Inflammatory macrophage treated with lipopolysaccharide for 1 hour (primary cell): ENCODE results near the gene ZNF684.
A peak's percentile ranks its signal among the peaks of the same experiment; 100 is the strongest.
"Not testable (repeated sequence)": the region's sequence is repeated elsewhere in the genome, so short reads cannot be mapped to it uniquely, and the experiment has no call there.

Experiments used
- DNase-seq, 2 donors: peaks; one replicate each; pipeline ENCODE4 v3.0.0-alpha.2; 2020 to 2022

The ZNF684 gene

DNA sequence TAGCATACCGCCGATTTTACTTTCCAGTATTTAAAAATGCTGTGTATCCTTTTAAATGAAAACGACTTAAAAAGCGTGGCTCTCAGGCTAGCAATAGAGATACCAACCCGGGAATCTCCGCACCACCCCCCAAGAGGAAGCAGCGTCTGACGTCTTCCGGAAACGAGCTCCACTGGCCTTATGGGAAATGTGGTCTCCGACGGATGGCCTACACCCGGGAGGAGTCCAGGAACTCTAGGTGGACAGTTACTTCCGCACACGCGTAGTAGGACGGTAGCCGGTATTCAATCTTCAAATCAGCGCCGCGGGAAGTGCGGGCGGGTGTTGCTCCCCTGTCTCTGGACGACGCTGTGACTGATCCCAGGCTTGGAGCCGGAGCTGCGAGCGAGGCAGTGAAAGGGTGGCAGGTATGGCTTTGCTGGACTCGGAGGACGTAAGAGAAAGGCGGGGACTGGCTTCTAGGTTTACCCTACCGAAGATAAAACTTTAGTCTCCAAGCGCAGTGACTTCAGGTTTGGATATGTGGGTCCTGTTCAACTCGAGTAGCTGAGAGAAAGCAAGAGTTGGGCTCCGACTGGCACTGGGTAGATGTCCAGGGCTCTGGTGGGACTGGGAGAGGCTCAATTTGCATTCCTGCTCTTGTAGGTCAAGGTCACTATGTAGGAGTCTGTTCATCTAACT, at the start of gene ZNF684:
Gene ZNF684, plus strand, starts transcription at position 257 of the 681 bp plus-strand sequence. CDS start 1,530 bp downstream, outside the sequence.
- DNase-seq, result peak; percentile 96 to 98

- DNase-seq, result no peak
These were observed 36.0 kb upstream of the ZNF684 start for GRCh38 chr1:40495315-40495903.

DNA sequence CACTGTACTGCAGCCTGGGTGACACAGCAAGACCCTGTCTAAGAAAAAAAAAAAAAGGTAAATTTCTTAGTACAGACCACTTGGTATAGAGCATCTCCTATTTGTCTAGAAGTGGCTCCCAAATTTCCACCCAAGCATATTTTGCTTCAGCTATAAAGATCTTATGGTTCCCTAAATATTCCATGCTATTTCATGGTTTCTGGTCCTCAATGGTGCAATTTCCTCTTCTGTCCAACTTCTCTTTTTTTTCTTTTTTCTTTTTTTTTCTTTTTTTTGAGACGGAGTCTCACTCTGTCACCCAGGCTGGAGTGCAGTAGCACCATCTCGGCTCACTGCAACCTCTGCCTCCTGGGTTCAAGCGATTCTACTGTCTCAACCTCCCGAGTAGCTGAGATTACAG, 28.8 kb upstream of the ZNF684 start:
- peak; percentile 16 to 39 for DNase-seq

GRCh38 chr1:40507973-40508372, 23.5 kb upstream of the ZNF684 start:
- no peak for DNase-seq

GRCh38 chr1:40508375-40509341, 22.8 kb upstream of the ZNF684 start, which contains the start of gene EXO5:
EXO5 (plus strand) TSS chr1:40508767; CDS start chr1:40514545, 5,778 bp downstream.
- DNase-seq, result peak; percentile 79 to 82

DNA sequence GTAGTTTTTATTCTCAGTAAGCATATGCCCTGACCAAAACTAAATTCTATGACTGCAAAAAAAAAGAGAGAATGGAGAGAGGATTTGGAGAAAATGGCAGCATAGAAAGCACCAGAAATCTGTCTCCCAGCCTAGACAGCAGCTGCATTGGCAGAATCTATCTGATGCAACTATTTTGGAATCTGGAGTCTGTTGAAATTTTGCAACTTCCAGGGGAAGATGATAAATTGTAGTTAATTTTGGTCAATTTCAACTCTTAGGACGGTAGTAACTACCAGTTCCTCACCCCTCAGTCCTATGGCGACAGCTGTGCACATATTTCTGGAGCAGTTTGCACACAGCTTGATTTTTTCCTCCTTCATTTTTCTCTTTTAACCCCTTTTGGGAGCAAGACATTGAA, 11.9 kb upstream of the ZNF684 start:
- DNase-seq, result no peak

GRCh38 chr1:40530735-40531380, 579 bp upstream of the ZNF684 start:
- DNase-seq, result peak; percentile 51 to 56

GRCh38 chr1:40532062-40532389, 589 bp downstream of the ZNF684 start:
- DNase-seq, result no peak

- DNase-seq, result peak; percentile 40 to 75
These were observed 1.5 kb downstream of the ZNF684 start for GRCh38 chr1:40532844-40533424.

DNA sequence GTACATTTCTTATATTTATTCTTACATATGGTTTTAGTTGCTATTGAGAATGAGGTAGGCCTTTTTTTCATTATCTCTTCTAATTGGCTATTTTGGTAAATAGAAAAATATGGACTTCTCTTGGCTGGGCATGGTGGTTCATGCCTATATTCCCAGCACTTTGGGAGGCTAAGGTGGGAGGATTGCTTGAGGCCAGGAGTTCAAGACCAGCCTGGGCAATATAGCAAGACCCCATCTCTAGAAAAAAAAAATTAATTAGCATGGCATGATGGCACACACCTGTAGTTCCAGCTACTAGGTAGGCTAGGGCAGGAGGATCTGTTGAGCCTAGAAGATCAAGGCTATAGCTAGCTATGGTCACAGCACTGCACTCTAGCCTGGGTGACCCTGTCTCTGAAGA, 3.2 kb downstream of the ZNF684 start:
- no peak for DNase-seq

DNA sequence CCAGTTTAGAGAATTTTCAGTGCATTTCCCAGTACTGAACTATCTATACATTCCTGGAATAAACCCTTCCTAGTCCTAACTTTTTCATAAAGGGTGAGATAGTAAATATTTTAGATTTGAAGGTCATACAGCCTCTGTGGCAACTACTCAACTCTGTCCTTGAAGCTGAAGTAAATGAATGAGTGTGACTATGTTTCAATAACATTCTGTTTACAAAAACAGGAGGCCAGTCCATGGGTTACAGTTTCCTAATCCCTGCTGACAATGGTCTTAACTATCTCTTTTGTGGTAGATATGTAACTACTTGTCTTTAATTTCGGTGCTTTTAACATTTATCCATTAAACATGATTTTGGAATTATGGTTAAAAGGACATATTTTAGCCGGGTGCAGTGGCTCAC, 4.3 kb downstream of the ZNF684 start:
- DNase-seq, result no peak

- DNase-seq, result peak; percentile 45 to 70
These were observed 7.9 kb downstream of the ZNF684 start for GRCh38 chr1:40539338-40539737.

DNA sequence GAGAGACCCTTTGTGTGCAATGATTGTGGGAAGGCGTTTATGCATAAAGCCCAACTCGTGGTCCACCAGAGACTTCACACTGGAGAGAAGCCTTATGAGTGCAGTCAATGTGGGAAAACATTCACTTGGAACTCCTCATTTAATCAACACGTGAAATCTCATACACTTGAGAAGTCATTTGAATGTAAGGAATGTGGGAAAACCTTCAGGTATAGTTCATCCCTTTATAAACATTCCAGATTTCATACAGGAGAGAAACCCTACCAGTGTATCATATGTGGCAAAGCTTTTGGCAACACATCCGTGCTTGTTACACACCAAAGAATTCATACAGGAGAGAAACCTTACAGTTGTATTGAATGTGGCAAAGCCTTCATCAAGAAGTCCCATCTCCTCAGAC, 15.5 kb downstream of the ZNF684 start:
- no peak for DNase-seq

- DNase-seq, result no peak
These were observed 21.6 kb downstream of the ZNF684 start for GRCh38 chr1:40553017-40553416.

- DNase-seq, result not testable (repeated sequence)
These were observed 23.4 kb downstream of the ZNF684 start for GRCh38 chr1:40554807-40555206.

GRCh38 chr1:40556121-40556520, 24.7 kb downstream of the ZNF684 start:
- DNase-seq, result no peak

DNA sequence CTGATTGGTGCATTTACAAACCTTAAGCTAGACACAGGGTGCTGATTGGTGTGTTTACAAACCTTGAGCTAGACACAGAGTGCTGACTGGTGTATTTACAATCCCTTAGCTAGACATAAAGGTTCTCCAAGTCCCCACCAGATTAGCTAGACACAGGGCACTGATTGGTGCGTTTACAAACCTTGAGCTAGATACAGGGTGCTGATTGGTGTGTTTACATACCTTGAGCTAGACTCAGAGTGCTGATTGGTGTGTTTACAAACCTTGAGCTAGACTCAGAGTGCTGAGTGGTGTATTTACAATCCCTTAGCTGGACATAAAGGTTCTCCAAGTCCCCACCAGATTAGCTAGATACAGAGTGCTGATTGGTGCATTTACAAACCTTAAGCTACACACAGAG, 26.8 kb downstream of the ZNF684 start:
- not testable (repeated sequence) for DNase-seq

- DNase-seq, result no peak
These were observed 30.7 kb downstream of the ZNF684 start for GRCh38 chr1:40562185-40562584.

DNA sequence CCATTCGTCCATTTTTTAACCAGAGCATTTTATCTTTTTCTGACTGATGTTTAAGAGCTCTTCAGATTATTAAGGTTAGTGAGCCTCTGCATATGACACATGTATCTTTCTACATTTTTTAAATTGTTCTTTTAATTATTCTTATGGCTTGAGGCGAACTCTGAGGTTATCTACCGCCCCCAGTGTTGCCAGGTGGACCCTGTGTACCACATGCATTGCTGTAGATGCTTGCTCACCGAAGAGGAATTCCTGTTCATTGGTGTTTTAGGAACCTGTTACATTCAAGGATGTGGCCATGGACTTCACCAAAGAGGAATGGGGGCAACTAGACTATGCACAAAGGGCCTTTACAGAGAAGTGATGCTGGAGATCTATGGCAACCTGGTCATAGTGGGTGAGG, 31.8 kb downstream of the ZNF684 start:
- no peak for DNase-seq

GRCh38 chr1:40564506-40564905, 33.1 kb downstream of the ZNF684 start:
- DNase-seq, result no peak

- DNase-seq, result no peak
These were observed 33.5 kb downstream of the ZNF684 start for GRCh38 chr1:40564913-40565312.

DNA sequence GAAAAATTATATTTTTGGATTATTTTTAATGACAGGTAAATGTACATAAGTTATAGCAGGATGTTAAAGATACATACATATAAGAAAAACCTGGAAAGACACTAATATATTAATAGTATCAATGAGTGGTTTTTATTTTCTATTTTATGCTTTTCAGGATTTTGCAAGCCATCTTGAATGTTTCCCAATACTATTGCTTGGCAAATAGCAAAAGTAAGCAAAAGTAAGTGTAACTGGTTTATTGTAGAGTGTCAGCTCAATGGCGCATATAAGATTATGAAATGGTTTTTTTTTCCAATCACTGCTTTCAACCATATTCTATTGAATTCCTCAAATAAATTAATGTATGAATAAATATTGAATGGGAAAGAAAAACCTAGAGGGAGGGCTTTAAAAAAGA, 36.4 kb downstream of the ZNF684 start:
- peak; percentile 51 to 52 for DNase-seq

DNA sequence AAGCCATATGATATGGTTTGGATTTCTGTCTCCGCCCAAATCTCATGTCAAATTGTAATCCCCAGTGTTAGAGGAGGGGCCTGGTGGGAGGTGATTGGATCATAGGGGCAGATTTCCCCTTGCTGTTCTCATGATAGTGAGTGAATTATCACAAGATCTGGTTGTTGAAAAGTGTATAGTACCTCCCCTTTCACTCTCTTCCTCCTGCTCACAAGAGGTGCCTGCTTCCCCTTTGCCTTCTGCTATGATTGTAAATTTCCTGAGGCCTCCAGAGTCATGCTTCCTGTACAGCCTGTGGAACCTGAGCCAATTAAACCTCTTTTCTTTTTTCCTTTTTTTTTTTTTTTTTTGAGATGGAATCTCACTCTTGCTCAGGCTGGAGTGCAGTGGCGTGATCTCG, 43.4 kb downstream of the ZNF684 start:
- DNase-seq, result peak; percentile 79 to 97
